Measurements from ENCODE around the gene ATP11B.

ATP11B gene

DNA sequence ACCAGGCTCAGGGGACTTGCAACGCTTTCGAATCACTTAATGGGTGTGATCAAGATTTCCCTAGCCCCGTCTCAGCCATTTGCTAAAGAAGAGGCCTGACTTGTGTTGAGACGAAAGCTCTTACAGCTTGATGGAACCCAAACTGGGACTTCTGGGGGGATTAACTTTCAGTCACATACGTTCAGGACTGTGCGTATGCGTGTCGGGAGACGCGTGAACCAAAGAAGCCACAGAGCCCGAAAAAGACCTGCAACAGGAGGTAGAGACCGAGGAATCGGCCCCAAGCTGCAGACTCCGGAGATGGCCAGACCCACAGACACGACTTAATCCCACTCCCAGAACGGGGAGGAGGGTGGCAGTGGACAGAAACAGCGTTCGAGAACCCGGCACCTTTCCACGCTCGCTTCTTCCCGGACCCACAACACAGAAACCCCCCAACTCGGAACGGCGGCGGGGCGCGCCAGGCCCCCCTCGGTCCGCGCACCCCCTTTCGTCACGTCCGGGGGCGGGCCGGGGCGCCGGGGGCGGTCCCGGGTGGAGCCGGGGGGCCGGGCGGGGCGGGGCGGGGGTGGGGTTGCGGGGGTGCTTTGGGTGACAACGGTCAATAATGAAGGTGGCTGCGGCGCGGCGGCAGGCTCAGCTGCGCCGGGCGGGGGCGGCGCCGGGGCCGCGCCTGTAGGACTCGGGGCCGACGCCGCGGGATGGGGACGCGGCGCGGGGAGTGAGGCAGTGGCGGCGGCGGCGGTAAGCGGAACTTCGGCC, at the start of gene ATP11B (continued):
- TF ChIP-seq ZNF548 (tag by site-specific recombination; IDR thresholded peaks at IDR 0.05) (no peak), ZNF335 (tag by site-specific recombination; conservative IDR thresholded peaks at IDR 0.05) (peak; percentile 82), SCRT1 (tag by site-specific recombination; IDR thresholded peaks at IDR 0.05; ENCODE audit: borderline replicate concordance) (peak; percentile 90), REPIN1 (tag by site-specific recombination; IDR thresholded peaks at IDR 0.05; ENCODE audit: low read depth) (no peak), BCL11A (tag by site-specific recombination; IDR thresholded peaks at IDR 0.05; ENCODE audit: low read depth) (no peak), ZNF211 (tag by site-specific recombination; IDR thresholded peaks at IDR 0.05; ENCODE audit: low read depth) (no peak), KLF1 (tag by site-specific recombination; IDR thresholded peaks at IDR 0.05) (peak; percentile 29; the same call in 1 of the 2 replicates), ZBTB48 (tag by site-specific recombination; IDR thresholded peaks at IDR 0.05) (no peak), ZNF169 (tag by site-specific recombination; IDR thresholded peaks at IDR 0.05) (no peak), ZNF707 (tag by site-specific recombination; IDR thresholded peaks at IDR 0.05) (no peak), ZNF501 (tag by site-specific recombination; IDR thresholded peaks at IDR 0.05) (peak; percentile 65; the same call in 1 of the 2 replicates)

- Histone ChIP-seq H3K27ac (ENCODE audit: extremely low read depth, low read depth, low read length) (no peak overlapping the region), H3K4me3 (ENCODE audit: low read depth, low read length) (no peak overlapping the region), H3K9me3 (ENCODE audit: control insufficient read depth, insufficient read depth, low read depth, low read length) (no peaks in the 10 kb centered on the region), H3K36me3 (ENCODE audit: control insufficient read depth in 2 of 2, insufficient read depth in 1 of 2, low read length in 2 of 2) (no peaks in the 10 kb centered on the region), H3K4me1 (ENCODE audit: control insufficient read depth, insufficient read depth, low read length) (no peaks in the 10 kb centered on the region)
- POLR2A ChIA-PET = no interaction called here
- TF ChIP-seq ZNF510 (tag by site-specific recombination; IDR thresholded peaks at IDR 0.05; ENCODE audit: insufficient replicate concordance) (no peak), KLF7 (tag by site-specific recombination; IDR thresholded peaks at IDR 0.05; ENCODE audit: borderline replicate concordance) (no peak)
- CTCF ChIA-PET = interaction anchor here (0.6 to 1.4 kb wide), 3 partner anchors 33 to 339 kb away, joined by 3 to 5 read pairs (median 4); no protein-coding TSS in a partner anchor
These were observed 46.3 kb upstream of the ATP11B start for GRCh38 chr3:182746959-182747358.

DNA sequence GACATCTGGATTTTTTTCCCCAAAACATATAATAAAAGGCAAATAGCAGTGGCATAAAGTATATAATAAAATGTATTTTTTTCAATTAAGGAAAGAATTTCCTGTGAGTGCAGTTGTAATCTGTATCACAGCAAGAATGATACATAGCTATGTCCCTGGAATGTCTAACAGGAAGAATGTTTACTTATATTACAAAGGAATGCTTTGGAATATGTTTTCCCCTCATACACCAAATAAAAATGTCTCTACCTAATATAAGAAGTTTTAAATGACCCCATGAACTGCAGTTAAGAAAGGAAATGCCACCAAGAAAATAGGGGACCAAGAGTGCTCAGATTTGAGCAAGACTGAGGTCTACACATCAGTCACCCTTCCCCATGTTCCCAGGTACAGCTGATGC, 38.0 kb upstream of the ATP11B start:
- Histone ChIP-seq H3K9me3 (ENCODE audit: control insufficient read depth, insufficient read depth, low read depth, low read length) (no peaks in the 10 kb centered on the region), H3K36me3 (ENCODE audit: control insufficient read depth in 2 of 2, insufficient read depth in 1 of 2, low read length in 2 of 2) (no peaks in the 10 kb centered on the region), H3K4me1 (ENCODE audit: control insufficient read depth, insufficient read depth, low read length) (no peaks in the 10 kb centered on the region), H3K27ac (ENCODE audit: extremely low read depth, low read depth, low read length) (no peak overlapping the region), H3K4me3 (ENCODE audit: low read depth, low read length) (no peak overlapping the region)
- no peak for TF ChIP-seq ZNF404 (tag by site-specific recombination; IDR thresholded peaks at IDR 0.05)
- TF ChIP-seq, protein P1, sequence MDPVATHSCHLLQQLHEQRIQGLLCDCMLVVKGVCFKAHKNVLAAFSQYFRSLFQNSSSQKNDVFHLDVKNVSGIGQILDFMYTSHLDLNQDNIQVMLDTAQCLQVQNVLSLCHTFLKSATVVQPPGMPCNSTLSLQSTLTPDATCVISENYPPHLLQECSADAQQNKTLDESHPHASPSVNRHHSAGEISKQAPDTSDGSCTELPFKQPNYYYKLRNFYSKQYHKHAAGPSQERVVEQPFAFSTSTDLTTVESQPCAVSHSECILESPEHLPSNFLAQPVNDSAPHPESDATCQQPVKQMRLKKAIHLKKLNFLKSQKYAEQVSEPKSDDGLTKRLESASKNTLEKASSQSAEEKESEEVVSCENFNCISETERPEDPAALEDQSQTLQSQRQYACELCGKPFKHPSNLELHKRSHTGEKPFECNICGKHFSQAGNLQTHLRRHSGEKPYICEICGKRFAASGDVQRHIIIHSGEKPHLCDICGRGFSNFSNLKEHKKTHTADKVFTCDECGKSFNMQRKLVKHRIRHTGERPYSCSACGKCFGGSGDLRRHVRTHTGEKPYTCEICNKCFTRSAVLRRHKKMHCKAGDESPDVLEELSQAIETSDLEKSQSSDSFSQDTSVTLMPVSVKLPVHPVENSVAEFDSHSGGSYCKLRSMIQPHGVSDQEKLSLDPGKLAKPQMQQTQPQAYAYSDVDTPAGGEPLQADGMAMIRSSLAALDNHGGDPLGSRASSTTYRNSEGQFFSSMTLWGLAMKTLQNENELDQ (tag by site-specific recombination; IDR thresholded peaks at IDR 0.05; ENCODE audit: low read depth) = no peak
- TF ChIP-seq ZNF629 (tag by site-specific recombination; IDR thresholded peaks at IDR 0.05) = no peak
- no peak for TF ChIP-seq ZNF248 (tag by site-specific recombination; IDR thresholded peaks at IDR 0.05)
- no peak for TF ChIP-seq ZNF23 (tag by site-specific recombination; IDR thresholded peaks at IDR 0.05; ENCODE audit: borderline replicate concordance)
- no peak for TF ChIP-seq ZNF433 (tag by site-specific recombination; IDR thresholded peaks at IDR 0.05; ENCODE audit: low read depth)
- no peak for TF ChIP-seq GLI2 (tag by site-specific recombination; IDR thresholded peaks at IDR 0.05; ENCODE audit: borderline replicate concordance, low read depth)
- no peak for TF ChIP-seq ZNF121 (tag by site-specific recombination; IDR thresholded peaks at IDR 0.05)
- TF ChIP-seq ZIC2 (tag by site-specific recombination; IDR thresholded peaks at IDR 0.05) = no peak
- ChIA-PET CTCF (no interaction called here), POLR2A (no interaction called here)

All from HEK293 (cell line).